ENCODE data around the gene PCP4. TPM values are rescaled to one million over a fixed set of nuclear protein-coding genes. Genes with fewer than 3 reads are reported as not detected.

PCP4 gene
- total RNA-seq = not detected in 2 replicates

DNA sequence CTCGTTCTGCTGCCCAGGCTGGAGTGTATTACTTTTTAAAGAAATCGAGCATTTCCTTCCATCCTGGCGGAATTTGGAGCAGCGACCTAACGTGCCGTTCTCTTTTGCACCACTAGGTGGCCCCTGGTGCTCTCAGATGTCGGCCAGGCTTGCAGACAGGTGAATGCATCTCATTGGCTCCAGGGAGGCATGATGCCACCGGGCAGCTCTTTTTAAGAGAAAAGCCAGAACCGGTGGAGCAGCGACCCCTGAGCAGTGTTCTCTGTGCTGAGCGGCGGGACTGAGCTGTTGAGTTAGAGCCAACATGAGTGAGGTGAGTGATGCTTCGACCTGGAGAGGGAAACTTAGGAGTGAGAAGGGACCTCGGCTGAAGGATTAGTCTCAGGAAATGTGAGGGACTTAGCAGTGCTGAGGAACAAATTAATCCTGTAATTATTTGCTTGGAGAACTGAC, at the start of gene PCP4:
Gene PCP4, plus strand, starts transcription at position 241 of the 453 bp plus-strand sequence. Its CDS starts 64 bp downstream, at position 305.
- intact Hi-C loops (cut with micrococcal nuclease) = no loop called here

DNA sequence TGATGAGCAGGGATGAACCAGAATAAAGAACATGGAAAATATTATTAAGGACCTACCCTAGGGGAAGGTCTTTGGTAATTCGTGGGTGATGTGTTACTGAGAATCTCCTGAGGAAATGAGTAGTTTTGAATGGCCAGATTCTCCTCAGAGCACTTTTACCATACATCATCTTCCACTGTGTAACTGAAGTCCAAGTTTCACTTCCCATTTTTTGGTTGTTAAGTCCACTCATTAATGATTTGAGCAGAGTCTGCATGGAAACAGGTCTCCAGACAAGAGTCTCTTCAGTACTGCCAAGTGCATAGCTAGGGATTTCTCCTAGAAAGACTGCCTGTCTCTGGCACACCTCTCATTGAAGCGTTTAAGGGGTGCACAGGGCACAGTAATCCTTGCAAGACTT, 48.7 kb upstream of the PCP4 start:
- intact Hi-C loops (cut with micrococcal nuclease) = no loop called here

DNA sequence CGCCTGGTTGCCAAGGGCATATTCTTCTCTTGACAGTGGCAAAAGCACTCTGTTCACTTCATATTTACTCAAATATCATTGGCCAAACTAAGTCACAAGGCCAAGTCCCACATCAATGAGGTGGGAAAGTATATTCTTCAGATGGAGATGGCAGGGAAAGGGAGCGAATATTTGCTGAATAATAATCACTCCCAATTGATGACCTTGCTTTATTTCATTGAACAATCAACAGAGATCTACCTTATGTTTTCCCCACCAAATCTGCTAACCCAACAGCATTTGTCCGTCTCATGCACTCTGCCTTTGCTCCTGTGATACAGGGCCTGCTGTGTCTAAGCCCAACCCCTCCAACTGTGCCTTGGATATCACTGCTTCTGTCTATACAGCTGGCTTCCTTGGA, 45.2 kb upstream of the PCP4 start:
- intact Hi-C loops (cut with micrococcal nuclease) = no loop called here

DNA sequence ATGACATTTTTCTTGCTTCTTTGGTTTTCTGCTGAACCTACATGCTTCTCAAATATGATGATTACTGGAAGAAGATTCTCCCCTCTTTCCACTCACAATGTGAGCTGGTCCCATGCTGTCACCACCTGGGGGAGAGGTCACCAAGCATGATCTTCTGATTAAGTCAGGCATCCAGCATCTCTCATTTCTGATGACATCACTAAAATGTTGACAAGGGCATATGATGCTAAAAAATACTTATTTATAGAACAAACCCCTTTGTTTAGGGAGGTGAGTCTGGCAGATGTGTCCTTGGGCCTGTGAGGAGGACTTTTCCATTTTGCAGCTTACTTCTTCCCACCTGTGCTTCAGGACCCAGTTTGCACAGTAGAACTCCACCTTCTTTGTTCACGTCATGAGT, 42.0 kb upstream of the PCP4 start:
- intact Hi-C loops (cut with micrococcal nuclease) = no loop called here

DNA sequence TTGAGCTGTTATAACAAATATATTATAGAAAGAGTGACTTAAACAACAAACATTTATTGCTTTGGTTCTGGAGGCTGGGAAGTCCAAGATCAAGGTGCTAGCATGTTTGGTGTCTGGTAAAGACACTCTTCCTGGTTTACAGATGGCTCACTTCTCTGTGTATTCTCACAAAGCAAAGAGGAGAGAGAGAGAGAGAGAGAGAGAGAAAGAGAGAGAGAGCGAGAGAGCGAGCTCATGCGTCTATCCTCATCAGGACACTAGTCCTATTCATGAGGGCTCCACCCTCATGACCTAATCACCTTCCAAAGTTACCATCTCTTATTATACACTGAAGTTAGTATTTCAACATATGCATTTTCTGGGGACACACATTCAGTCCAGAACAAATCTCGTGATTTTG, 32.7 kb upstream of the PCP4 start:
- intact Hi-C loops (cut with micrococcal nuclease) = no loop called here

DNA sequence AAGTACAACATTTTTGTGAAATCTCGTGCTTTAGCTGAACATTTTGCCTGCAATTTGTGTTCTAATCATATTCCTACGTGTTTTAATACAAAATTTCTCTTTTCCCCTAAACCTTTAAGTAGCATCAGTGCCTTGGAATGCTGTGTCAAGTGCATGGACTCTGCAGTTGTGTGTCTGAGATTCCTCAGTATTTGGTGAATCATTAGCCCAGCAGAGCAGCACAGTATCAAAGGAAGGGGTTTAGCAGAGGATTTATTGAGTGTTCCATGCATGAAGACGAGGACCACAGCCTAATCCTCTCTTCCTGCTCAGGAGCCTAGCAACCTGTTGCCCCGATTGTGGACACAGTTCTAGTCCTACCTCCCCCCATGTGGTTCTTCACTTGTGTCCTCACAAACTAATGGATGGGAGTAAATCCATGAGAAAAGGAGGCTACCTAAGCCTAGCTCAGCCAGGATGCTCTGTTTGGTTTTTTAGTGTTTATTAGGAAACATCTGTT, 29.3 kb upstream of the PCP4 start:
- intact Hi-C loops (cut with micrococcal nuclease) = no loop called here

DNA sequence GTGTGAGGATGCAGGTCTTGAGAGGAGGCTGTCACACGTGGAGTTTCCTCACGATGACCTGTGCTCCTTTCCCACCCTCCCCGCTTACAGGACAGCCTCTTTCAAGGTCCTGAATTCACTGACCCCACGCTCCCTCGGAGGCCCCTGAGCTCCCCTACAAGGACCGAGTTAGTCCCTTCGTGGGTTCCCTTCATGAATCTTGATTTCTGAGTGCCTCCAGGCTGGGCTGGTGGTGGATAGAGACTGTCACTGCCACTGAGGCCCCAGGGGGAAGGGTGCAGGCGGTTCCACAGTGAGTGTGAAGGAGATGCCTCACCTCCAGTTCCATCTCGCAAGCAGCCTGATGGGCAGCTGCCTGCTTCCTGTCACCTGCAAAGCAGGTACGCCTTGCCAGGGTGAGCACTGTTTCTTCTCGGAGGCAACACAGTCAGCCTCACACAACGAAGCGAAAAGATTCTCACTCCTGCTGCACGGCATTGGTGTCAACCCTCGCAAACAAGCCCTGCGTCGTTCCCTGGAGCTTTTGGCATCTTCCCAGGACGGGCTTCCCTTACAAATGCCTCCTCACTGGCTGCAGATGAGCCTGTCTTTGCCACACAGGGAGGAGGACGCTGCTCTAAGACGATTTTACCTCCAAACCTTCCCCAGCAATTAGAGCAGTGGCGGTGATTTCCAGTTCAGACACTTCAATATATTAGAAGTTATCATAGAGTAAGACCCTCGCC, 26.7 kb upstream of the PCP4 start:
- intact Hi-C loops (cut with micrococcal nuclease) = no loop called here

DNA sequence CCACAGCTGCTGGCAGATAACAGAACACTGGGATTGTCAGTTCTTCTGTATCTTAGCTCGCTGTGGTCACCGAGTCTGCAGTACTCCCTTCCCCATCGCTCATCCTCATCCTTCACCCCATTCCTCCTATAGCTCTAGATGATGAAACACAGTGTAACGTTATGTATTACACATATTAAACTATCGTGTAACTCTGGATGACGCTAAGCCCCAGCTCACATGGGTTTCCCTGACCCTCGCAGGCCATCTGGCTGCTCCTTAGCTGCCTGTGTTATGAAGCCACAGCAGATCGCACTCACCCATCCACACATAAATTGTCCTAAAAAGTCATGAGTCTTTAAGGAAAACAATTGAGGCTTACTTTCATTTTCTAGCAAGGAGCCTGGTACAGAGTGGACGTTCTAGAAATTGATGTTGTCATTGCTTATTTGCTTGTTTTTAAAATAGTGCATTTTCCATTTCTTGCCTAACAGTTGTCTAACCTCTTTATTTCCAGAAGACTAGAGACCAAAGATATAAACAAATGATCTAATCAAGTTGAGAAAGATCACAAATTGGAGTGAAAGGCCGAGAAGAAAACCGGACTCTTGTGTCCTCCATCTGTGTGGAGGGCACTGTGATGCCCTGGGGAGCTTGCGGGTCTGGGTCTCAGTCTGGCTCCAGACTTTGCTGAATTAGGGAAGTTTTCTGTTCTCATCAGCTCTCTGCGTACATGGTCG, 24.3 kb upstream of the PCP4 start:
- intact Hi-C loops (cut with micrococcal nuclease) = no loop called here

DNA sequence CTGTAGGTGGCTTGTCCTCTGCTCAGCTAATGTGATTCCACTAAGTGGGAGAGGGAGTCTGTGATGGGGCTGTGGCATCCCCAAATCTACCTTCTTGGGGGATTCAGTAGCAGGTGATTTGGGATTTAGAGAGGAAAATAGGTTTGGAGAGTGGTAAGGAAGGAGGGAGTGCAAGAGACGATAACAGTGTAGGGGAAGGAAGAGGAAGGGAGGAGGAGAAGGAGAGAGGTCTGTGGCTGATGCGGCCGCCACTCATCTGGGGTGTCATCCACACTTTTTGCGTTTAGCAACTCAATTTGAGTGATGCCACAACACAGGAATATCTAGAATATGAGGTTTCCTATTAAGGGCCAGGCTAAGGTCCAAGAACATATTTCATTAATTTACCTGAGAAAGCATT, 23.8 kb upstream of the PCP4 start:
- intact Hi-C loops (cut with micrococcal nuclease) = no loop called here

DNA sequence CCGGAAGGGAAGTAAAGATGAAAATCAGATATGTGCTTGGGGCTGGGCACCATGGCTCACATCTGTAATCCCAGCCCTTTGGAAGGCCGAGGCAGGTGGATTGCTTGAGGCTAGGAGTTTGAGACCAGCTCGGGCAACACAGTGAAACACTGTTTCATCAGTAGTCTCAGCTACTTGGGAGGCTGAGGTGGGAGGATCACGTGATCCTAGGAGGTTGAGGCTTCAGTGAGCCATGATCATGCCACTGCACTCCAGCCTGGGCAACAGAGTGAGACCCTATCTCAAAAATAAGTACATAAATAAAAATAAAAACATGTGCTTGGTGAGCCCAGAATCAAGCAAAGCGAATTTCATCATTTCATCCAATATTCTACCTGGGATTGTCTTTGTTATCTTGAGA, 23.3 kb upstream of the PCP4 start:
- intact Hi-C loops (cut with micrococcal nuclease) = no loop called here

DNA sequence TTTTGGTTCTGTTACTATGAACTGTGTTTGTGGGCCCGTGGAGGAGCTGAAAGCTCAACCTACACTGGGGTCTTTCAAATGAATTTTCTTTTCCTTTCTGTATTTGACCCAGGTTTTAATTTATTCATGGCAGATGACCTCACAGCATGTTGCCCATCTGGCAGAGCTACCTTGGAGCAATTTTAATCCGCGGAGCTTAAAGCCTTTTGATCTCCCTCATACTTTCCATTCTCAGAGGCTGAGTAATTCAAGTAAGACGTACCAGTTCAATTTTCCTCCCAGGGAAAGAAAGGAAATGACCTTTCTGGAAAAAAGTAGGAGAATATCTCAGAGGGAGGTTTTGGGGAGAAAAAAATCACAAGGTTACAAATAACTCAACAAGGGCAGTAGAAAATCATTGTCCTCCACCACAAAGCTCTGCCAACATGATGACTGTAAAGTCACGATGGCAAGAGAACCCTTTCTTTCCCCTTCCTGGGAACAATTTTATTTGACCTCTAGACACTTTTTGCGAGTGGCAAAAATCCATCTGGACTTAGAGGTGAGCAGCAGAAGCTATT, 21.6 kb upstream of the PCP4 start:
- intact Hi-C loops (cut with micrococcal nuclease) = no loop called here

DNA sequence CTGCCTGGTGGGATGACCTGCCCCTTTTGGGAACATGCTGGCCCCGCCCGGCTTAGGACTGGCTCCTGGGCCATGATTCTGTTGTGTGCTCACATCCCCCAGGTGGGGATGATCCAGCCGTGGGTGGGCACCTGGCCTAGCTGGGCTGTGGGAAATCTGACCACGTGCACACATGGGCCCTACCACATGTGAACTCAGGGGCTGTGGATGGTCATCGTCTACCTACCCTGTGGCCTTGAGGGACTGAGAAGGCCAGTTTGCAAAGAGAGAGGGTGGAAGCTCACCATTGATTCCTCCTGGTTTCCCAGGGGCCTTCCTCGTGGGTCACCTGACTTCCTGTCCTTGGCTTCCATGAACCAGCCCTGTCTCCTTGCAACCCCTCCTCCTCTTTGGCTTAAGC, 19.4 kb upstream of the PCP4 start:
- intact Hi-C loops (cut with micrococcal nuclease) = no loop called here

DNA sequence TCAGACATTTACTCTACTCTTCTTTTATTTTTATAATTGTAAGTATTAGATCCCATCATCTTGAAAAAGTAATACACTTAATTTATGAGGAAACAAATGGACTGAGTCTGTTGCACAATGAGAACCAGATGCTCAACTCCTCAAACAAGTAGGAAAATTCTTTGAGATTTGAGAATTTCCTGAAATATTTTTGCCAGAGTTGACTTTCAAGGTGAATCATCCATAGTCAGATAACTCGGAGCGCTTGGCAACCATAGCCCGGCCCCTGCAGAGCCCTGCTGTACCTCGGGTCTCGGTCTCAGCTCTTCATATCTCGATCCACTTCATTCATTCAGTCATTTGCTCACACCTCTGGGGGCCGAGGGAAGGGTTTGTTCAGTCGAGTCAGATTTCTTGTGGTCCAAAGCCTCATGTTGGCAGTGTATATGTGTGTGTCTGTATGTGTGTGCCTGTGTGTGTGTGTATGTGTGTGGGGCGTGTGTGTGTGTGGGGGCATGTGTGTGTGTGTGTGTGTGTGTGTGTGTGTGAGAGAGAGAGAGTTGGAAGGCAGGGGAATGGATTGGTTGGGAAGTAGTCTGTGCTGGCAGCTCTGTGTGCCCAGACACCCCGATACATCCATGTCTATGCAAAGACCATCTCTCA, 18.1 kb upstream of the PCP4 start:
- intact Hi-C loops (cut with micrococcal nuclease) = no loop called here

DNA sequence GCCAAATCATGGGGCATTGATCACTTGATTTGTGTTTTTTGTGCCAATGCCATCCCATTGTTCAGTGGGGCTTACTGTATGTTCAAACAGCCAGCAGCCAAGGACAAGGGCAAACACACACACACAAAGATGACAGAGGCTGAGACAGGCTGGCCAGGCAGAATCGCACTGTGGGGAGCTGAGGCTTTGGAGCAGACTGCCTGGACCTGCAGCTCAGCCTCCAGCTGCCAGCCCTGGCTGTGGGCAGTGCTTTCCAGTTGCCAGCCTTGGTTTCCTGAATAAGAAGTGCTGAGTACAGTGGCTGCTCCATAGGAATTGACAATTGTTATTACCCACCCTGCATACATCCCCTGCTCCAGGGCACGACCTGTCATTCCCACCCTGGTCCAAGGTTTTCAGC, 16.9 kb upstream of the PCP4 start:
- intact Hi-C loops (cut with micrococcal nuclease) = no loop called here

DNA sequence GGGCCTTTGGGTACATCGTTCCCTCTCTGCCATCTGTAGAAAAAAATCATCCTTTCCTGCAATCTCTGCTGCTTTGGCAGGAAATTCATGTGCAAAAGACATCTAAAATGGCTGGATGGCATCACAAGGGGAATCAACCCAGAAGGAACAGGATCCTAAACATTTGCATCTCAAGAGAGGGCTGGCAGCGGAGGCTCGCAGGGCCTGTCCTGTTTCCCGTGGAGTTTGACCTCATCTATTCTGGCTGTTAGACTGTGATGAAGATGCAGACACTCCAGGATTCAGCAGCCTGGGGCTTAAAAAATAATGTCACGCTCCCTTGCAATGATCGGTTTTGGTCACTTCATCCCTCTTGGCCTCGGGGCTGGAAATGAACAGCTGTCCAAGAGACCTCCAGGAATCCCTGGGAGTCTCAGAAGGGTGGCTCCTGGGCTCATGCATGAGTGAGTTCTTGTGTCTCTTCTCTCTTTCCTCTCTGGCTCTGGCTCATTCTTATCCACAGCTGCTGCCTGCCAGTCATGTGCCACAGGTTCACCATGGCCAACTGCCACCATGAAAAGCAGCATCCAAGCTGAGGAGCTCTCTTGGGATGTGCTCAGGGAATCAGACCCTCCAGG, 16.1 kb upstream of the PCP4 start:
- intact Hi-C loops (cut with micrococcal nuclease) = no loop called here

DNA sequence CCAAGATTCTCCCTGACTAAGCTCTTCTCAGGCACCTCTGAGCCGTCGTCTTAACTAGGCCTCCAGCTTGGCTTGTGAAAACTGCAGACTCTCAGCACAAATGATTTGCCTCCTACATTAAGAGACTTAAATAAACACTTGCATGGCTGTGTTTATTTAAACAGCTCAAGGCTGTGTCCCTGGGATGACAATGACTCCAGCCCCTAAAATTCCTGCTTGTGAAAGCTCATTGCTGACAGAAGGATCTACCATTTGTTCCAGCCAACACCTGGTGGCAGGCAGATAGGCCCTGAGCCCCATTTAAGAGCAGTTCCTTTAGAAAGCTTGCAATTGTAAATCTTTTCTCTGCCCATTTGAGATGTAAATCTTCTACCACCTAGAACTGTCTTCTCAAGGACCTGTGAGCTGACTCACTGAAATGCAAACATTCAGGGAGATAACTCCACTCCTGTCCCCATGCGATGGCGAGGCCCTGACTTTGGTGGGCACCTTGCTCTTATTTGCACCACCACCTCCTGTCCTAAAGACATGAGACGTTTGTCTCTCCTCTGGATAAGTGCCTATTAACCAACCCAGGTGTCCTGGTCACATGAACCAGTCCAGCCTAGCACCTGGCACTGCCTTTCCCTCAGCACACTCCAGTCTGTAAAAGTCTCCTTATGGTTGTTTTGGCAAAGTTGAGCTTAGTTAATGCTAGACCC, 15.1 kb upstream of the PCP4 start:
- intact Hi-C loops (cut with micrococcal nuclease) = no loop called here

DNA sequence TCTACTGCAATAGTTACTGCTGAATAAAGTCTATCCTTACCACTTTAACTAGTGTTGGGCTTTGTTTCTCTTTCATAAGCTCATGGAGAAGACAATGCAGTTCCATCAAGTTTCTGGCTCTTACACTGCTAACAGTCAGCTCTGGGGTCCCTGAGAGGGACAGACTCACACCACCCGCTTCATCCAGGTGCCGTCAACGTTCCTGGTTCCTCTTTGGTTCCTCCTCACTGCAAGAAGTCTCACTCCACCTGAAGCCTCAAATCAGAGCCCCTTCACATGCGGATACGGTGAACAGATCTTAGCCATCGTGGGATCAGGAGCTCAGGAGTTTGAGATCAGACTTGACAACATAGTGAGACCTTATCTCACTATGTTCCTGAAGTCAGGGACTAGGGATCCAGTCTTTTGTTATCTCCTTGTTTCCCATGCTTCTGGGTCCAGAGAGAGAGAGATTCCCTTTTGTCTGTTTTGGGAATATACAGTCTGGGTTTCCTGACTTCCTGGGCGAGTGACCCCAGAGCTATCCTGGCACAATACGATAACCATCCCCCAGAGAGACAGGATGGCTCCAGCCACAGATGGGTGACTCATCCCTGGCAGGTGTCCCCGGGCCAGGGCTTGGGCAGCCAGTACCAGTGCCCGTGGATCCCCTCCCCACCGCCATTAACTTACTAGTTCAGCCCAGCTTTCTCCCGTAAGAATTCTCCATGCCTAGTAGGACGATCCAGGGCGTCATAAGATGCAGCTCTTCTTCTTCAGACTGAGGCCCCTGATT, 14.3 kb upstream of the PCP4 start:
- intact Hi-C loops (cut with micrococcal nuclease) = no loop called here

DNA sequence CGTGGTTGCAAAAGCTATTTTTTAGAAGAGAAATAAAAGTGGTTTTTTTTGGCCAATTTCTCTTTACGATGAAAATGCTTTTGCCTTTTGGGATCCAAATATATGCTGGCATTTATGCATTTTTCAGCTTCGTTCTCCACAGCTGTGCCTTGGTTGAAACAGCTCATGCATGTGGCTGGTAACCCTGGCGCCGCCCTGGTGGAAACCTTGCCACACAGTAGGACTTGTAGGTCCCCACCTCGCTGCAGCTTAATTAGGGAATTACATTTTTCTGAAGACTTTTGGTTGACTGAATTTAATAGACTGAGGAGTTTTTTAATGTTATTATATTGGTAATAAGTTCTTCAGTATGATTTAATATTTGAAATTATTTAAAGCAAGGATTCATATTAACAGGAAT, 12.7 kb upstream of the PCP4 start:
- intact Hi-C loops (cut with micrococcal nuclease) = no loop called here

DNA sequence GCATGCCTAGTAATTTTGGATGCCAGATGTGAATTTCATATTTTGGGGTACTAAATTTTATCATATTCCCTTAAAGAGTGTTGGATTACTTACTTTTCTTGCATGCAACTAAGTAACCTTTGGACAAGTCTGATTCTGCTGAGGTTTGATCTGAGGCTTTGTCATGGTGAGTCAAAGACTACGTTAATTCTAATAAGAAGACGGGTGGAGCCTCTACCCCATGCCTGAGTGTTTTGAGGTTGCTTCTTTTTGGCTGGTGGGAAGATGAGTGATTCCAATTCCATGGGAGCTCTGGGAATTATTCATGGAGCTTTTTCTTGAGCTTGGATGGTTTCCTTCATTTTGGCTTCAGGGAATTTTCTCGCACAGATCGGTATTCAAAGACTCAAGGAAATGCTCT, 11.6 kb upstream of the PCP4 start:
- intact Hi-C loops (cut with micrococcal nuclease) = no loop called here

DNA sequence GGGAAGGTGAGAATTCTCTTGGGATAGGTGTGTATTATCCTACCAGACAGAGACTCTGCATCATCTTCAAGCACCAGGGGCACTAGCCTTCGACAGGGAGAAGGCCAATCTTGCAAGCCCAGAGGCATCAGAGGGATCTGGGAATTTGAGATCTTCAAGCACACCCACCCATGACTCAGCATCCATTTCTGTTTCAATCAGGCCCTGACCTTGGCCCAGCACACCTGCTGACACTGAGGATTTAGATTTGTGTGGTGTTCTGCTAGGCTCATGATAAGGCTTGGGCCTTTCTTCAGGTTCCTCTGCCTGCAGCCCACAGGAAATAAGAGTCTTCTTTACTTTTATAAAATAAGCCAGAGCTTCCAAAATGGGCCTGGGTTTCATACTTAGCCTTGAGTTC, 6.6 kb upstream of the PCP4 start:
- intact Hi-C loops (cut with micrococcal nuclease) = no loop called here
